Liver (tissue), 2 donors: ENCODE results near the gene DMAC2.

Experiments
- TF ChIP-seq, protein P1 (sequence below): fragments of 150-350 bp; IDR thresholded peaks from 2 replicates; pipeline ENCODE4 v1.5.1; 2017; ENCODE audit warnings: improper control_type of control experiment, low read depth, low read length; ENCODE audit not compliant: missing input control
- TF ChIP-seq, protein P2 (sequence below): IDR thresholded peaks from 2 replicates; pipeline ENCODE4 v1.6.1; 2016; ENCODE audit warnings: antibody characterized with exemption
- donor health status: healthy.

DNA sequence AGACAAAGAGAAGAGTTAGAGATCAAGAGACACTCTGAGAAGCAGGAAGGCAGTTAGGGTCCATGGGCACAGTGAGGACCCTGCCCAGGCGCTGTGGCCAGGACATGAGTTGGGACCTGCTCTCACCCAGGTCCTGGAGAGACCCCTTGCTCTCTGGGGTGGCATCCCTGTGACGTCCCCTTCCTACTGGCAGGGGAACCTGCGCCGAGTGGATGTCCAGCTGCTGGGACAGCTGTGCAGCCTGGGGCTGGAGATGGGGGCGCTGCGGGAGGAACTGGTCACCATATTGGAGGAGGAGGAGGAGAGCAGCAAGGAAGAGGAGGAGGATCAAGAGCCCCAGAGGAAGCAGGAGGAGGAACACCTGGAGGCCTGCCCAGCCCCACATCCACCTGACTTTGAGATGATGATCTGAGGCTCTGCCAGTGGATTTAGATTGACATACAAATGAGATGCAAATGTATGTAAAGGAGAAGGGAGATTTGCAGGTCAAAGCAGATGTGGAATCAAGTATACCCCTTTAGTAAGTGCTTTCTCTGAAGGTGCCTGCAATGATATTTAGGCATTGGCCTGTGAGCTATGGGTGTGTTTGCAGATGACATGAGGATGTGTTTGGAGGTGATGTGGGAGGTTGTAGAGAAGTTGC is 4.2 kb upstream of the DMAC2 start:
- TF ChIP-seq, protein P1, sequence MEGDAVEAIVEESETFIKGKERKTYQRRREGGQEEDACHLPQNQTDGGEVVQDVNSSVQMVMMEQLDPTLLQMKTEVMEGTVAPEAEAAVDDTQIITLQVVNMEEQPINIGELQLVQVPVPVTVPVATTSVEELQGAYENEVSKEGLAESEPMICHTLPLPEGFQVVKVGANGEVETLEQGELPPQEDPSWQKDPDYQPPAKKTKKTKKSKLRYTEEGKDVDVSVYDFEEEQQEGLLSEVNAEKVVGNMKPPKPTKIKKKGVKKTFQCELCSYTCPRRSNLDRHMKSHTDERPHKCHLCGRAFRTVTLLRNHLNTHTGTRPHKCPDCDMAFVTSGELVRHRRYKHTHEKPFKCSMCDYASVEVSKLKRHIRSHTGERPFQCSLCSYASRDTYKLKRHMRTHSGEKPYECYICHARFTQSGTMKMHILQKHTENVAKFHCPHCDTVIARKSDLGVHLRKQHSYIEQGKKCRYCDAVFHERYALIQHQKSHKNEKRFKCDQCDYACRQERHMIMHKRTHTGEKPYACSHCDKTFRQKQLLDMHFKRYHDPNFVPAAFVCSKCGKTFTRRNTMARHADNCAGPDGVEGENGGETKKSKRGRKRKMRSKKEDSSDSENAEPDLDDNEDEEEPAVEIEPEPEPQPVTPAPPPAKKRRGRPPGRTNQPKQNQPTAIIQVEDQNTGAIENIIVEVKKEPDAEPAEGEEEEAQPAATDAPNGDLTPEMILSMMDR, result no peak
- TF ChIP-seq, protein P2, sequence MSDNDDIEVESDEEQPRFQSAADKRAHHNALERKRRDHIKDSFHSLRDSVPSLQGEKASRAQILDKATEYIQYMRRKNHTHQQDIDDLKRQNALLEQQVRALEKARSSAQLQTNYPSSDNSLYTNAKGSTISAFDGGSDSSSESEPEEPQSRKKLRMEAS, result no peak
